Activated naive CD4-positive, alpha-beta T cell treated with anti-CD3 and anti-CD28 coated beads, Interleukin-2, amount 50 U/mL, for 24 hours (primary cell): ENCODE data around the gene BBS12.

Experiments
- H3K27ac Mint-ChIP-seq: one replicate; pipeline ENCODE4 v1.8.0; 2021; ENCODE audit warnings: mild to moderate bottlenecking, mixed read lengths
- H3K27me3 Mint-ChIP-seq: one replicate; pipeline ENCODE4 v1.8.0; 2021; ENCODE audit warnings: mixed read lengths
- H3K36me3 Mint-ChIP-seq: one replicate; pipeline ENCODE4 v1.8.0; 2021; ENCODE audit warnings: mixed read lengths
- H3K4me1 Mint-ChIP-seq: one replicate; pipeline ENCODE4 v1.8.0; 2021; ENCODE audit warnings: mixed read lengths
- H3K4me3 Mint-ChIP-seq: one replicate; pipeline ENCODE4 v1.8.0; 2021; ENCODE audit warnings: mild to moderate bottlenecking, mixed read lengths
- H3K9me3 Mint-ChIP-seq: one replicate; pipeline ENCODE4 v1.8.0; 2021; ENCODE audit warnings: mixed read lengths

The BBS12 gene

DNA sequence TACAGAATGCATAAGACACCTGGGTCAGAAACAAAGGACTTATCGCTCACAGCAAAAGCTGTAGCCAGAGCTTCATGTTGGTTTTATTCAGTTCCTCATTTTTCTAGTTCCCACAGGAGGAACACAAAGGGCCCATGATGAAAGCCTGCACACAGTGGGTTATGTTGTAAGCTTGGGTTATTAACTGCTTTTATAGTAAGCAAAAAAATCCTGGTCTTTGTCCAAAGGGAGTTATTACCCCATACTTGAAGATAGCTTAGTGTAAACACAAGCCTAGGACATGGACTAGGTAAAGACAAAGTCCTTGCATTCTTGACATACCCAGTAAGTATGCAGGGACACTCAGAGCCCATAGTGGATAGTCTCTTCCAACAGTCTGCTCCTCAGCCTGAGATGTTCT lies 11.7 kb downstream of the BBS12 start:
- no peaks in the 10 kb centered on the region for H3K27me3 Mint-ChIP-seq
- H3K4me1 Mint-ChIP-seq: no peaks in the 10 kb centered on the region
- H3K27ac Mint-ChIP-seq: no peak overlapping the region
- H3K4me3 Mint-ChIP-seq: no peak overlapping the region
- H3K9me3 Mint-ChIP-seq: peaks cover 5% of the 10 kb centered on the region
- peaks cover 17% of the 10 kb centered on the region for H3K36me3 Mint-ChIP-seq

DNA sequence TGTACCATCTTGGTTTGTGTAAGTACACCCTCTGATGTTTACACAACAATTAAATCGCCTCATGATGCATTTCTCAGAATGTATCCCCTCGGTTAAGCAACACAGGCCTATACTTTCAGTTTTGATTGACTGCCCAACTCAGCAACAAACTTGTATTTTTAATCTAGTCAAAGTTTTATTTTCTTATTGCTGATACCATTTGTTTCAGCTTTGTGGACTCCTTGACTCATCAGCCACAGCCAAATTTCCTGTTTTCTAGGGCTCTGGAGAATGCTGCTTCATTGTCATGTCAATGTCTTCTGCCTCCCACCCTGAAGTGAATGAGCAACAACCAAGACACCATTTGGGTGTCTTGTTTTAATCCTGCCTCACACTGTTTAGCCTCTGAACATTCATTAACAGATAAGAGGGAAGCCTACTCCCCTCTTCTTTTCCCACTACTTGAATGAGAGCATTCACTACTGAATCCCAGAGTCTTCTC lies 14.0 kb downstream of the BBS12 start:
- H3K4me1 Mint-ChIP-seq: no peaks in the 10 kb centered on the region
- H3K36me3 Mint-ChIP-seq: peaks cover 13% of the 10 kb centered on the region
- H3K9me3 Mint-ChIP-seq: peaks cover 5% of the 10 kb centered on the region
- no peak overlapping the region for H3K4me3 Mint-ChIP-seq
- peaks cover 10% of the 10 kb centered on the region for H3K27me3 Mint-ChIP-seq
- H3K27ac Mint-ChIP-seq: no peak overlapping the region

DNA sequence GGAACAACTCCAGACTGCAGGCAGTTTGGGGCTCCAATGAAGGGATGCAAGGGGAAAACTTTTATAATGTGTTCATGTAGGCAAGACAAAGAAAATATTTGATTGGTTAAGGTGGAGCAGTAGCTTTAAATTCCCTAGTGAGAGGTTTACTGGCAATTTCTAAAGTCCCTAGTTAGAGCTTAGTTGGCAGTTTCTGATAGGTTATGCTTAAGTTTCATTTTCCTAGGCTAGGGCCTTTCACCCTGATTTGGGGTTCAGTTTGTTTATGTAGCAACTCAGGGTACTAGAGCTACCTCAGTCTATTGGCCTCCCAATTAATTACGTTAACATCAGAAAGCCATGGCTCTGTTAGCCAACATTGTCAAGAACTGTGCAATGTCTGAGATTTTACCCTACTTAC lies 14.6 kb downstream of the BBS12 start:
- Mint-ChIP-seq H3K4me1 (no peaks in the 10 kb centered on the region), H3K9me3 (peaks cover 5% of the 10 kb centered on the region), H3K27ac (no peak overlapping the region), H3K27me3 (peaks cover 10% of the 10 kb centered on the region), H3K4me3 (no peak overlapping the region), H3K36me3 (peaks cover 12% of the 10 kb centered on the region)

DNA sequence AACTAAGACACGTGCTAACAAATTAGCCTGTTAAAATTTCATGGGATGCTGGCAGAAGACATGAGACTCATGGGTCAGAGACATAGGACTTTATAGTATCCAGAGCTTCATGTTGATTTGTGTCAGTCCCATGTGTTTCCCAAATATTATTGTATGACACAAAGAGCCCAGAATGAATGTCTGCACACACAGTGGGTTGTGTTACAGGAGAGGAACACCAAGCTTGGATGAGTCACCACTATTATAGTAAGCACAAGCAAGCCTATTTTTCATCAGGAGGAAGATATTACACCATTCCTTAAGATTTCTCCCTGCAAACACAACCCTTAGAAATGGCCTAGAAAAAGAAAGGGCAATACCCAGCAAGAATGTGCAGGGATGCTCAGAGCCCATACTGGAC lies 15.4 kb downstream of the BBS12 start:
- Mint-ChIP-seq H3K4me3 (no peak overlapping the region), H3K27me3 (peaks cover 10% of the 10 kb centered on the region), H3K36me3 (peaks cover 4% of the 10 kb centered on the region), H3K9me3 (no peaks in the 10 kb centered on the region), H3K4me1 (no peaks in the 10 kb centered on the region), H3K27ac (no peak overlapping the region)

DNA sequence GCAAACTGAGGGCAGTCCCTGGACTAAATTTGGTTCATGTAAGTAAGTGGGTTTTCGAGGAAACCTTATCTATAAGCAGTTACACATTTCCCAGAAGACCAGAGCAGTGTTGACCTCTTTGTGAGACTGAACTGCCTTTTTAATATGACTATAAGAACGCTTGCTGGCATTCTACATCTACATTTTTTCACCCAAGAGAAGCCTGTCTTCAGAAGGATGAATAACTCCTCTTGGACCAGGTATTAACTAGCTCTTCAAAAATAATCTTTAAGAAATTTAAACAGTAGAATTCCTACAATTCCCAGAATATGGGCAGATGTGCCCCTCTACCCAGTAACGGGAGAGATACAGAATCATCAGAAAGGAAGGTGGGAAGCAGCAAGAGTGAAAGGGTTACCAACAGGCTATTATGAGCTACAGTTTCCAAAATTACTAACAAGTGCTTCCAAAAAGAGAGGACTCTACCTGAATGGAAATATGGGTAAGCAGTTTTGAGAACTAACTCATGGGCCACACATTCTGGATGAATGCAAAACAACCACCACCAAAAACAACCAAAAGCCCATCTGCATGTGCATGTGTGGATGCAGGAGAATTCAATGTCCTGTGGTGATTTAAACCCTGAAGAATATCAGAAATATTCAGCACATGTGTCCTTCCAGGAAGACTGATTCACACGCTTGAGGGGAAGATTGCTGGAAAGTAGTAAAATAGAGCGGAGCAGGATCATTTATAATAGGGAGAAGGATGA lies 17.4 kb downstream of the BBS12 start:
- Mint-ChIP-seq H3K27me3 (peaks cover 15% of the 10 kb centered on the region), H3K27ac (no peak overlapping the region), H3K9me3 (no peaks in the 10 kb centered on the region), H3K4me1 (no peaks in the 10 kb centered on the region), H3K36me3 (no peaks in the 10 kb centered on the region), H3K4me3 (no peak overlapping the region)

DNA sequence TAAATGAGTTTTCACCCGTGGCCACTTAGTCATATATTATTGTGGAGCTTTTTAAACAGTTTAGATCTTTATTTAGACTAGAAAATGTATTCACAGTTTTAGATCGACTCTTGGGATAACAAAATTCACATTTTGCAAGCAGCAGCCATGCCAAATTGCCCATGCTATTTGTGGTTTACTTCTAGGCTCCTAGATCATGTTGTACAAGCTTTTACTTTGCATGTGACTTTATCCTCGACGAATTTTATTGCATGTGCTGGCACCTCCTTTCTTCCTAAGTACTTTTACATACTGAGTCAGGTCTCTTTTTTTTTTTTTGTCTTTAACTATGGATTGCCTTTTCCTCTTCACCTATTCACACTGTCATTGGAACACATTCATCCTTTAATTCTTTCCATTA lies 23.2 kb downstream of the BBS12 start:
- H3K4me3 Mint-ChIP-seq: no peak overlapping the region
- peaks cover 17% of the 10 kb centered on the region for H3K27me3 Mint-ChIP-seq
- H3K4me1 Mint-ChIP-seq: peaks cover 5% of the 10 kb centered on the region
- H3K36me3 Mint-ChIP-seq: no peaks in the 10 kb centered on the region
- H3K9me3 Mint-ChIP-seq: no peaks in the 10 kb centered on the region
- H3K27ac Mint-ChIP-seq: no peak overlapping the region

DNA sequence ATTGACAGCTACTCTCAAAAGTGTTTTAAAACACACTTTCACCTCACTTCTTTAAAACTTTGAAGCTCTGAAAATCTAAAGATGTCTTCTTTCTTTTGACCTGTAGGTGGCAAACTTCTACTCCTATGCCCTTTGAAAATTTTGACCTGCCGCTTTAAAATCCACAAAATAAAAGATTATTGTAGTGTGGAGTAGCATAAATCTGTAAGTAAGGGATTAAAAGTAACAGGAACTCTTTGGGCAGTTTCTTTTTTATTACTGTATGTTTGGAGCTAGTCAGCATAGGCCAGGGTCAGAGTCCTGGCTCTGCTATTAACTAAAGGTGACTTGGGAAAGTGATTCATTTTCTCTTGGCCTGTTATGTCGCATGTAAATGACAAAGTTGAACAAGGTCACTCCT lies 25.5 kb downstream of the BBS12 start:
- Mint-ChIP-seq H3K4me1 (peaks cover 16% of the 10 kb centered on the region), H3K4me3 (no peak overlapping the region), H3K9me3 (no peaks in the 10 kb centered on the region), H3K36me3 (no peaks in the 10 kb centered on the region), H3K27me3 (peaks cover 13% of the 10 kb centered on the region), H3K27ac (no peak overlapping the region)

DNA sequence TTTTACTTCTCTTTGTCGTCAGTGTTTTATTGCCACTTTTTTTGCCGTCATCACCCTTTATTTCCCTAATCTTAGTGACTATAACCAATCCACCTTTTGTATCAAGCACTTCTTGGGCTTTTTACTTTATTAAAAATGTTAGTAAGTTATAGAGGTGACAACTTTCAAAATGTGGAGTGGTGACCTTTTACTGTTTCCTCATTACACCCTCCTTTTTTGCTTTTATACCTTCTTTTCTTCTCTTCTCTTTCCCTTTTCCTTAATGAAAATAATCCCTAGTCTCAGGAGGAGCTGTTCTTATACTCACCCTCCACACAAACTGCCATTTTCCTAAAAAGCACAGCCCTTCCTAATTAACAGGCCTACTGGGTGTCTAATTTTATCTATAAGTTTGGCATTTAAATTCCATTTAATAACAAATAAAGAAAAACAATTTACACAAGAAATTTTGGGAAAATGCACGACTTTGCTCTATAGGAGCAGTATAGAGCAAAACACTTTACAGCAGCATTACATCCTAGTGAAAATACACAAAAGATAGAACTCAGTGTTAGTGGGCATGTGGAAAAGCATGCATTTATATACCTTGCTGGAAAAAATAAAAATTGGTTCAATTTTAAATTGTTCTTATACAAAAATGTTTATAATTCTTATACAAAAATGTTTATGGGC lies 27.3 kb downstream of the BBS12 start:
- Mint-ChIP-seq H3K27ac (no peak overlapping the region), H3K4me3 (no peak overlapping the region), H3K36me3 (no peaks in the 10 kb centered on the region), H3K27me3 (peaks cover 8% of the 10 kb centered on the region), H3K9me3 (no peaks in the 10 kb centered on the region), H3K4me1 (peaks cover 20% of the 10 kb centered on the region)

DNA sequence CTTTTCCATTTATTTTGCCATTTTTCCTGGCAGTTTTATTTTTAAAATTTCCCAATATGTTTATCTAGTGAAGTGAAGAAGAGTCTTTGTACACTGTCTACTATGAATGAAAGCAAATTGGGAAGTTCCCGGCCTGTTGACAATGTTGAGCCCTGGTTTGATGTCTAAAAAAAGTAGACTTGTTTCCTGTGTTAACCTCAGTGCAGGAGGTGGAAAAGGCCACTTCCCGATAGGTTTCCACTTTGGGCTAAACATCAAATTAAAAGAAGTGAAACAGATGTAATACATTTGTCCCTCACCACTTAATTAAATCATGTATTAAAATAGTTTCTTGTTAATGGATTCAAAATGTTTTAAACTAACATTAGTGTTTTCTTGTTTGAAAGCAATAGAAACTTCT lies 30.0 kb downstream of the BBS12 start:
- Mint-ChIP-seq H3K4me3 (no peak overlapping the region), H3K27me3 (peaks cover 2% of the 10 kb centered on the region)

DNA sequence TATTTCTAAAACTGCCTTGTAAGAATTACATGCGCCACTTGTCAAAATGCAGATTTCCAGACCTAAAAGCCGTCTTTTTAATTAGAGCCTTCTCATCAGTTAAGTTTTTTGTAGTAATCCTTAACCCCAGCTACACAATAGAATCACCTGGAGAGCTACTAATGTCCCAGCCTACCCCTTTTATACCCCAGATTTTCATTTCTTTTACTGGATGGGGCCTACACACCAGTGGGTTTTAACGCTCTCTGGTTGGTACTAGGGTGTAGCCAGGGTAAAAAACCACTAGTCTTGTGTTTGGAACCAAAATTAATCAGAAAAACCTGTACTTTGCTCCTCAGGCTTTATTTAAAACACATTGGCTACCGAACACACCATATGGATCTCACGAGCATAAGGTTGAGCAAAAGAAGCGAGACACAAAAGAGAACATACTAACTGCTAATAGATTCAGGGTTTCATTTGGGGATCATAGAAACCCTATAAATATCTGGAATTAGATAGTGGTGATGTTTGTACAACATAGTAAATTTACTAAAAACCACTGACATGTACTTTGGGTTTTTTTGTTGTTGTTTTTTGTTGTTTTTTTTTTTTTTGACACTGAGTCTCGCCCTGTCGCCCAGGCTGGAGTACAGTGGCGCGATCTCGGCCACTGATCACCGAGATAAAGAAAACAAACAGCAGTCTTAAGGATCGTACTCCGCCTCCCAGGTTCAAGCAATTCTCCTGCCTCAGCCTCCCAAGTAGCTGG lies 30.6 kb downstream of the BBS12 start:
- Mint-ChIP-seq H3K4me1 (peaks cover 16% of the 10 kb centered on the region), H3K9me3 (no peaks in the 10 kb centered on the region), H3K4me3 (no peak overlapping the region), H3K27me3 (no peaks in the 10 kb centered on the region), H3K36me3 (no peaks in the 10 kb centered on the region), H3K27ac (no peak overlapping the region)

More for the DNA sequence above, 30.0 kb downstream of the BBS12 start:
- Mint-ChIP-seq H3K27ac (peak overlapping the region; percentile 23), H3K36me3 (no peaks in the 10 kb centered on the region), H3K4me1 (peaks cover 20% of the 10 kb centered on the region), H3K9me3 (no peaks in the 10 kb centered on the region)

DNA sequence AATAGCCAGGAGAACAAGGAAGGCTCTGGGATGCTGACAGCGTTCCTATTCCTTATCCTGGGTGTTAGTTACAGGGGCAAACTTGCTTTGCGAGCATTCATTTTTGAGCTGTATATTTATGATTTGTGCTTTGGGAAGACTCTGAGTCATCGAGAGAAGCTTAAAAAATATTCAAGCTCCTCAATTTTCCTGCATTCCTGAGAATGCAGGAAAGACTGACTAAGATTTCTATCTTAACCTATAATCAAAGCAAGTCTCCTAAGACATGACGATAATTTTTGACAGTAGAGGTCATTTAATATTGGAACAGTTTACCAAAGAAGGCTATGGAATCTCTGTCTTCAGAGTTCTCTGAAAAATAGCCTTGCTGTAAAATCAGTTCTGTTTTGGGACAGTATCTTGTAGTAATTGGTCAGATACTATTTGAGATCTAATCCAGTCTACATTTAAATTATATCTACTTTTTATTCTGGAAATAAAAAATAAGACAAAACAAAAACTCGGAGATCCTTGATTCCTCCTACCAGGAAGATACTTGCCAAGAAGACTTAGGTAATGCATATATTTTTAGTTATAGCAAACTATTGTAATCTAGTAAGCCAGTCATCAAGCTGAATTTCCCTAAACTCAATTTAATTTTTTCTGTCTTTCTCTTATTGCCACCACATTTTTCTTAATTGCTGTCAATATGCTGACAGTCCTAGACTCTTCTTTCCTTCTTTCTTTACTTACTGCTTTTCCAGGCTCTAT lies 31.7 kb downstream of the BBS12 start:
- Mint-ChIP-seq H3K4me1 (peaks cover 15% of the 10 kb centered on the region), H3K4me3 (no peak overlapping the region), H3K9me3 (no peaks in the 10 kb centered on the region), H3K27ac (no peak overlapping the region), H3K27me3 (no peaks in the 10 kb centered on the region), H3K36me3 (no peaks in the 10 kb centered on the region)

DNA sequence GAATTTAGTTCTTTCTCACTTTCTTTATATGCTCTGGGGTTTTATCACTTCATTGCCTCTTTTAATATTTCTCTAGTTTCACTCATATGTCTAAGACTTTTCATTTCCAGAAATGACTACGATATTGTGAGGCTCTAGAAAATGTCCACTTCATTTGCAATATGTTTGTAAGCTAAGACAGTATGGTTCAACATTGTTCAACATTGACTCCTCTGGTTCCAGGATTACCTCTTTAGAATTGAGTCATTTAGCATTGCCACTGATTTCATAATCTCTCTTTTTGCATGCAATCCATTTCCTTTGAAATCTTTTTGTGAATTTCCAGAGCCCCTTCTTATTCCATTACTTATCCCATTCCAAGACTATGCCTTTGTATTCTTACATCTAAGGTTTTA lies 32.3 kb downstream of the BBS12 start:
- H3K36me3 Mint-ChIP-seq: no peaks in the 10 kb centered on the region
- H3K27me3 Mint-ChIP-seq: no peaks in the 10 kb centered on the region
- no peak overlapping the region for H3K4me3 Mint-ChIP-seq
- H3K4me1 Mint-ChIP-seq: peaks cover 15% of the 10 kb centered on the region
- no peaks in the 10 kb centered on the region for H3K9me3 Mint-ChIP-seq
- H3K27ac Mint-ChIP-seq: no peak overlapping the region

DNA sequence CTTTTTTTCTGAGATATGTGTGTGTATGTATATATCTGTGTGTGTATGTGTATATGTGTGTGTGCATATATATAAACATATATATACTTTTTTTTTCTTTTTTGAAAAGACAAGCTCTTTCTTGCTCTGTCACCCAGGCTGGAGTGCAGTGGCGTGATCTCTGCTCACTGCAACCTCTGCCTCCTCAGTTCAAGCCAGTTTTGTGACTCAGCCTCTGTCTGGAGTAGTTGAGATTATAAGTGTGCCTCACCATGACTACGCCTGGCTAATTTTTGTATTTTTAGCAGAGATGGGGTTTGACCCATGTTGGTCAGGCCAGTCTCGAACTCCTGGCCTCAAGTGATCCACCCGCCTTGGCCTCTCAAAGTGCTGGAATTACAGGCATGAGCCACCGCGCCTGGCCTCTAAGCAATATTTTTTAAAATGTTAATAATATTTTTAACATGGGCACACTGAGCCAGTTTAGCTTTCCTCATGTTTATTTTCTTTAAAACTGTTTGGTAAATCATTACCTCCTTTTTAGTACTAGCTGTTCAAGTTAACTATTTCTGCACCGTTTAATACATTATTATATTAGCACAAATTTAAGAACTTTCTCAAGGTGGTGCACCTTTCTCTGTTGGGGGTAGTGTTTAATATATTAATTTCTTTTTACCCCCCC lies 33.3 kb downstream of the BBS12 start:
- Mint-ChIP-seq H3K27ac (no peak overlapping the region), H3K4me1 (peaks cover 15% of the 10 kb centered on the region)

DNA sequence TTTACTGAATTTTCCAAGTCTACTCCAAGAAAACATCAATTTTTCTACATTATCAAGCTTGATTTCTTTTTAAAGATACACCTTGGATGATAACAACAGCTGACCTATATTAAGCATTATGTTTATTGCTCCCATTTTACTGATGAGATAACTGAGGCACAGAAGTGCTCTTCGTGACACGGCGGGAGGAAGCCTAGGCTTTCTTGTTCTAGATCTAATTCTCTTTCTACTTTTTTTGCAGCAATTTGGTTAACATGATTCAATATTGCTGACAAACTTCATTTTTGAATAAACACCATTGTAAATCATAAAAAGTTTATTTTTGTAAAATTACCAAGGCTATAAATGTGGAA lies 33.8 kb downstream of the BBS12 start:
- Mint-ChIP-seq H3K27ac (no peak overlapping the region), H3K4me1 (peaks cover 15% of the 10 kb centered on the region), H3K36me3 (no peaks in the 10 kb centered on the region), H3K4me3 (no peak overlapping the region), H3K27me3 (no peaks in the 10 kb centered on the region), H3K9me3 (no peaks in the 10 kb centered on the region)

More for the DNA sequence above, 33.3 kb downstream of the BBS12 start:
- no peak overlapping the region for H3K4me3 Mint-ChIP-seq
- H3K27me3 Mint-ChIP-seq: no peaks in the 10 kb centered on the region
- no peaks in the 10 kb centered on the region for H3K36me3 Mint-ChIP-seq
- H3K9me3 Mint-ChIP-seq: no peaks in the 10 kb centered on the region

DNA sequence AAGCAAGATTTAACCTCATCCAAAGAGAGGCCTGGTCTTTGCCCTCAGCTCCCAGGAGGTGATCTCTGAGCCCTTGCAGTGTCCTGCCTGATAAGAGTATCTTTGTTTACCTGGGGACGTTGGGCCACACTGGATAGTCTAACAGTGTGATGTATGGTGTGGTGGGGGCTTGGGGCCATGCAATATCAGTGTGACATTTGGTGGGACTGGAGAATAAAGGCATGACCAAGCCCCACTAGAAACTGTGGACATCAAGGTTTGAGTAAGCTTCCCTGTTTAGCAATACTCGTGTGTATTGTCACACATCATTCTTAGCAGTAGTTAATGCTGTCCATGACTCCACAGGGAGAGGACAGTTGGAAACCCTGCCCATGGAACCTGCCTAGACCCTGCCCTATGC lies 34.4 kb downstream of the BBS12 start:
- H3K4me3 Mint-ChIP-seq: no peak overlapping the region
- H3K4me1 Mint-ChIP-seq: peaks cover 15% of the 10 kb centered on the region
- no peaks in the 10 kb centered on the region for H3K36me3 Mint-ChIP-seq
- H3K27me3 Mint-ChIP-seq: no peaks in the 10 kb centered on the region
- no peaks in the 10 kb centered on the region for H3K9me3 Mint-ChIP-seq
- no peak overlapping the region for H3K27ac Mint-ChIP-seq
